ENCODE data around the gene PWP2. TPM values are rescaled to one million over a fixed set of nuclear protein-coding genes. Genes with fewer than 3 reads are reported as not detected.

The PWP2 gene
- total and polyA plus RNA-seq, 2 donors (not counting 1 experiment from before 2014, with no cell fraction given), result 3.6 to 13.5 TPM

- Histone ChIP-seq H3K27ac (ENCODE audit: low read length in 2 of 2) (no peak overlapping the region), H3K79me2 (ENCODE audit: control insufficient read depth, insufficient read depth, low read length) (peaks cover 47% of the 10 kb centered on the region), H3K4me3 (ENCODE audit: control extremely low read depth in 1 of 5, extremely low read depth in 1 of 5, insufficient read depth in 1 of 5, low read depth in 2 of 5, low read length in 4 of 5) (no peak overlapping the region), H3K36me3 (replicated peaks in 1 of 2; ENCODE audit: control extremely low read depth in 1 of 2, control insufficient read depth in 1 of 2, extremely low read depth in 1 of 2, insufficient read depth in 2 of 2, low read length in 1 of 2) (peaks cover 6 to 80% of the 10 kb centered on the region in 2 experiments), H3K4me2 (replicated peaks; ENCODE audit: low read depth, low read length, poor library complexity, severe bottlenecking) (no peak overlapping the region), H3K27me3 (replicated peaks in 1 of 4; ENCODE audit: control extremely low read depth in 1 of 4, control insufficient read depth in 3 of 4, insufficient read depth in 4 of 4, low read length in 3 of 4) (no peaks in the 10 kb centered on the region), H3K4me1 (ENCODE audit: control insufficient read depth in 2 of 2, insufficient read depth in 2 of 2, low read length in 2 of 2) (no peaks in the 10 kb centered on the region), H4K20me1 (ENCODE audit: control insufficient read depth, insufficient read depth, low read length, poor library complexity, severe bottlenecking) (peaks cover 38% of the 10 kb centered on the region), H3K9me3 (ENCODE audit: control extremely low read depth in 1 of 3, control insufficient read depth in 2 of 3, insufficient read depth in 1 of 3, low read length in 2 of 3) (no peaks in the 10 kb centered on the region), H2AFZ (ENCODE audit: insufficient read depth, low read depth, low read length, poor library complexity, severe bottlenecking) (no peak overlapping the region), H3K9ac (ENCODE audit: low read length) (no peak overlapping the region)
- no peak overlapping the region for H3K27ac Mint-ChIP-seq
- DNase-seq (no peak), ATAC-seq (ENCODE audit: low read depth) (no peak)
- H3K9me3 Mint-ChIP-seq (ENCODE audit: insufficient read depth), result no peaks in the 10 kb centered on the region
- H3K4me3 Mint-ChIP-seq, result no peak overlapping the region
- H3K4me1 Mint-ChIP-seq, result peaks cover 3% of the 10 kb centered on the region
- intact Hi-C loops (cut with micrococcal nuclease), result no loop called here
- POLR2A ChIA-PET, result interaction anchor here (0.9 kb wide), 1 partner anchor 10 kb away, joined by 3 read pairs; no protein-coding TSS in a partner anchor
- TF ChIP-seq, protein P1, sequence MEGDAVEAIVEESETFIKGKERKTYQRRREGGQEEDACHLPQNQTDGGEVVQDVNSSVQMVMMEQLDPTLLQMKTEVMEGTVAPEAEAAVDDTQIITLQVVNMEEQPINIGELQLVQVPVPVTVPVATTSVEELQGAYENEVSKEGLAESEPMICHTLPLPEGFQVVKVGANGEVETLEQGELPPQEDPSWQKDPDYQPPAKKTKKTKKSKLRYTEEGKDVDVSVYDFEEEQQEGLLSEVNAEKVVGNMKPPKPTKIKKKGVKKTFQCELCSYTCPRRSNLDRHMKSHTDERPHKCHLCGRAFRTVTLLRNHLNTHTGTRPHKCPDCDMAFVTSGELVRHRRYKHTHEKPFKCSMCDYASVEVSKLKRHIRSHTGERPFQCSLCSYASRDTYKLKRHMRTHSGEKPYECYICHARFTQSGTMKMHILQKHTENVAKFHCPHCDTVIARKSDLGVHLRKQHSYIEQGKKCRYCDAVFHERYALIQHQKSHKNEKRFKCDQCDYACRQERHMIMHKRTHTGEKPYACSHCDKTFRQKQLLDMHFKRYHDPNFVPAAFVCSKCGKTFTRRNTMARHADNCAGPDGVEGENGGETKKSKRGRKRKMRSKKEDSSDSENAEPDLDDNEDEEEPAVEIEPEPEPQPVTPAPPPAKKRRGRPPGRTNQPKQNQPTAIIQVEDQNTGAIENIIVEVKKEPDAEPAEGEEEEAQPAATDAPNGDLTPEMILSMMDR (IDR thresholded peaks at IDR 0.05), result no peak
- no peak for TF ChIP-seq EZH2 (IDR thresholded peaks at IDR 0.05; ENCODE audit: borderline replicate concordance, insufficient read depth, low read depth, low read length, poor library complexity, severe bottlenecking)
- WGBS (ENCODE audit: insufficient coverage), result 100% methylated on average over 12 of the region's 15 CpGs
- H3K27me3 Mint-ChIP-seq, result no peaks in the 10 kb centered on the region
- CTCF ChIA-PET, result no interaction called here
Measured at GRCh38 chr21:44071359-44072104, 35.7 kb upstream of the PWP2 start.

- H3K4me3 Mint-ChIP-seq, result no peak overlapping the region
- 98% methylated on average over 14 of the region's 15 CpGs for WGBS (ENCODE audit: insufficient coverage)
- peaks cover 6 to 80% of the 10 kb centered on the region in 2 experiments for H3K36me3 ChIP-seq (replicated peaks in 1 of 2; ENCODE audit: control extremely low read depth in 1 of 2, control insufficient read depth in 1 of 2, extremely low read depth in 1 of 2, insufficient read depth in 2 of 2, low read length in 1 of 2)
- no peaks in the 10 kb centered on the region for H3K9me3 ChIP-seq (ENCODE audit: control extremely low read depth in 1 of 3, control insufficient read depth in 2 of 3, insufficient read depth in 1 of 3, low read length in 2 of 3)
- DNase-seq (no peak), ATAC-seq (ENCODE audit: low read depth) (no peak)
- peaks cover 41% of the 10 kb centered on the region for H3K79me2 ChIP-seq (ENCODE audit: control insufficient read depth, insufficient read depth, low read length)
- no peaks in the 10 kb centered on the region for H3K27me3 ChIP-seq (replicated peaks in 1 of 4; ENCODE audit: control extremely low read depth in 1 of 4, control insufficient read depth in 3 of 4, insufficient read depth in 4 of 4, low read length in 3 of 4)
- no peak overlapping the region for H3K27ac Mint-ChIP-seq
- ChIA-PET POLR2A (no interaction called here), CTCF (no interaction called here)
- H3K4me1 Mint-ChIP-seq, result peaks cover 3% of the 10 kb centered on the region
- intact Hi-C loops (cut with micrococcal nuclease), result no loop called here
- H3K9me3 Mint-ChIP-seq (ENCODE audit: insufficient read depth), result no peaks in the 10 kb centered on the region
- no peaks in the 10 kb centered on the region for H3K27me3 Mint-ChIP-seq
- no peak overlapping the region for H3K9ac ChIP-seq (ENCODE audit: low read length)
- no peak overlapping the region for H3K27ac ChIP-seq (ENCODE audit: low read length in 2 of 2)
- no peak for TF ChIP-seq EZH2 (IDR thresholded peaks at IDR 0.05; ENCODE audit: borderline replicate concordance, insufficient read depth, low read depth, low read length, poor library complexity, severe bottlenecking)
- TF ChIP-seq, protein P1 (IDR thresholded peaks at IDR 0.05), result no peak
- no peaks in the 10 kb centered on the region for H3K4me1 ChIP-seq (ENCODE audit: control insufficient read depth in 2 of 2, insufficient read depth in 2 of 2, low read length in 2 of 2)
- H3K4me3 ChIP-seq (ENCODE audit: control extremely low read depth in 1 of 5, extremely low read depth in 1 of 5, insufficient read depth in 1 of 5, low read depth in 2 of 5, low read length in 4 of 5), result no peak overlapping the region
- no peak overlapping the region for H3K4me2 ChIP-seq (replicated peaks; ENCODE audit: low read depth, low read length, poor library complexity, severe bottlenecking)
- no peak overlapping the region for H2AFZ ChIP-seq (ENCODE audit: insufficient read depth, low read depth, low read length, poor library complexity, severe bottlenecking)
- H4K20me1 ChIP-seq (ENCODE audit: control insufficient read depth, insufficient read depth, low read length, poor library complexity, severe bottlenecking), result peaks cover 38% of the 10 kb centered on the region
Measured at GRCh38 chr21:44072111-44072510, 35.1 kb upstream of the PWP2 start.

Measured in B cell (primary cell).